Astrocyte of the hippocampus (primary cell): Measurements from ENCODE around the gene MBTPS2.
"Not testable (repeated sequence)": the region's sequence is repeated elsewhere in the genome, so short reads cannot be mapped to it uniquely, and the experiment has no call there.

Experiments
- DNase-seq: peaks from one replicate; pipeline ENCODE4 v3.0.0; 2011; ENCODE audit warnings: low read depth, low spot score

The MBTPS2 gene

GRCh38 chrX:21839334-21840192 lies at the start of gene MBTPS2:
MBTPS2 (plus strand) TSS chrX:21839617; CDS start chrX:21839735, 118 bp downstream.
- DNase-seq, result peak; percentile 93

GRCh38 chrX:21798677-21799219 lies 40.7 kb upstream of the MBTPS2 start:
- peak; percentile 83 for DNase-seq

- DNase-seq, result no peak
Observed at GRCh38 chrX:21799767-21800166, 39.6 kb upstream of the MBTPS2 start.

GRCh38 chrX:21800344-21800770 lies 39.1 kb upstream of the MBTPS2 start:
- peak; percentile 41 for DNase-seq

- DNase-seq, result no peak
Observed at GRCh38 chrX:21802054-21802670, 37.3 kb upstream of the MBTPS2 start.

- no peak for DNase-seq
Observed at GRCh38 chrX:21802839-21803238, 36.6 kb upstream of the MBTPS2 start.

GRCh38 chrX:21806691-21807090 lies 32.7 kb upstream of the MBTPS2 start:
- no peak for DNase-seq

GRCh38 chrX:21811832-21812231 lies 27.6 kb upstream of the MBTPS2 start:
- DNase-seq, result no peak

GRCh38 chrX:21812628-21813027 lies 26.8 kb upstream of the MBTPS2 start:
- no peak for DNase-seq

- no peak for DNase-seq
Observed at GRCh38 chrX:21813612-21814368, 25.6 kb upstream of the MBTPS2 start.

- DNase-seq, result no peak
Observed at GRCh38 chrX:21816136-21816535, 23.3 kb upstream of the MBTPS2 start.

GRCh38 chrX:21820170-21820569 lies 19.2 kb upstream of the MBTPS2 start:
- not testable (repeated sequence) for DNase-seq

GRCh38 chrX:21821875-21822274 lies 17.5 kb upstream of the MBTPS2 start:
- DNase-seq, result no peak

- no peak for DNase-seq
Observed at GRCh38 chrX:21831496-21831895, 7.9 kb upstream of the MBTPS2 start.

- DNase-seq, result no peak
Observed at GRCh38 chrX:21837056-21837455, 2.4 kb upstream of the MBTPS2 start.

- peak; percentile 13 for DNase-seq
Observed at GRCh38 chrX:21838937-21839333, 482 bp upstream of the MBTPS2 start.

- no peak for DNase-seq
Observed at GRCh38 chrX:21840193-21840545, 752 bp downstream of the MBTPS2 start.

GRCh38 chrX:21843179-21843578 lies 3.8 kb downstream of the MBTPS2 start:
- DNase-seq, result no peak

- DNase-seq, result no peak
Observed at GRCh38 chrX:21845096-21845495, 5.7 kb downstream of the MBTPS2 start.

GRCh38 chrX:21847342-21847741 lies 7.9 kb downstream of the MBTPS2 start:
- no peak for DNase-seq

- no peak for DNase-seq
Observed at GRCh38 chrX:21853578-21853977, 14.2 kb downstream of the MBTPS2 start.

GRCh38 chrX:21855937-21856415 lies 16.6 kb downstream of the MBTPS2 start, which contains the start of gene YY2:
YY2 (plus strand) TSS chrX:21855987; CDS start chrX:21856485, 498 bp downstream.
- no peak for DNase-seq
